OCI-LY1 (cell line): ENCODE data around the gene CREG2.

Experiments
- H2AFZ ChIP-seq: fragments of 200-600 bp; sonication (generic), shearing (Covaris generic); 2 replicates; pipeline ENCODE4 v1.6.0; 2014; ENCODE audit warnings: antibody characterized with exemption, mild to moderate bottlenecking, low read length
- H3F3A ChIP-seq: fragments of 200-600 bp; sonication (generic), shearing (Covaris generic); 2 replicates; pipeline ENCODE4 v1.6.0; 2014; ENCODE audit warnings: mild to moderate bottlenecking, antibody characterized with exemption, low read length, moderate library complexity; ENCODE audit not compliant: insufficient read depth
- H3K27ac ChIP-seq: fragments of 200-600 bp; sonication (generic); 2 replicates; pipeline ENCODE4 v1.5.1; 2014; ENCODE audit warnings: low read length, mixed run types, mild to moderate bottlenecking, low read depth; ENCODE audit not compliant: poor library complexity, severe bottlenecking
- H3K27me3 ChIP-seq: fragments of 200-600 bp; sonication (generic); 2 replicates; pipeline ENCODE4 v1.6.0; 2014; ENCODE audit warnings: antibody characterized with exemption, mild to moderate bottlenecking, low read length, moderate library complexity; ENCODE audit not compliant: insufficient read depth
- H3K36me3 ChIP-seq: fragments of 200-600 bp; sonication (generic); 2 replicates; pipeline ENCODE4 v1.6.1; 2014; ENCODE audit warnings: mild to moderate bottlenecking, antibody characterized with exemption, low read length, moderate library complexity, mixed read lengths; ENCODE audit not compliant: insufficient read depth
- H3K4me1 ChIP-seq: fragments of 200-600 bp; sonication (generic); 2 replicates; pipeline ENCODE4 v1.5.1; 2014; ENCODE audit warnings: mild to moderate bottlenecking, low read length, moderate library complexity; ENCODE audit not compliant: insufficient read depth, severe bottlenecking
- H3K4me2 ChIP-seq: fragments of 200-600 bp; sonication (generic), shearing (Covaris generic); 2 replicates; pipeline ENCODE4 v1.6.1; 2014; ENCODE audit warnings: low read length
- H3K4me3 ChIP-seq: fragments of 200-600 bp; sonication (generic); 2 replicates; pipeline ENCODE4 v1.5.1; 2014; ENCODE audit warnings: low read length, low read depth, mild to moderate bottlenecking, mixed read lengths; ENCODE audit not compliant: poor library complexity, severe bottlenecking
- H3K79me2 ChIP-seq: fragments of 200-600 bp; shearing (Covaris generic); 2 replicates; pipeline ENCODE4 v1.6.1; 2016; ENCODE audit warnings: mixed run types, low read length, mixed read lengths; ENCODE audit not compliant: insufficient read depth
- H3K9ac ChIP-seq: fragments of 200-600 bp; sonication (generic), shearing (Covaris generic); 2 replicates; pipeline ENCODE4 v1.6.1; 2014; ENCODE audit warnings: mild to moderate bottlenecking, low read length, mixed read lengths
- H3K9me2 ChIP-seq: fragments of 200-600 bp; sonication (generic), shearing (Covaris generic); 2 replicates; pipeline ENCODE4 v1.6.1; 2014; ENCODE audit warnings: low read depth, mild to moderate bottlenecking, low read length, mixed read lengths
- H3K9me3 ChIP-seq: fragments of 200-600 bp; shearing (Covaris generic); 2 replicates; pipeline ENCODE4 v1.6.1; 2014; ENCODE audit warnings: low read length, mixed read lengths
- H4K20me1 ChIP-seq: fragments of 200-600 bp; sonication (generic), shearing (Covaris generic); 2 replicates; pipeline ENCODE4 v1.6.0; 2016; ENCODE audit warnings: mild to moderate bottlenecking, low read length; ENCODE audit not compliant: insufficient read depth
- EZH2 ChIP-seq: fragments of 200-600 bp; sonication (generic), shearing (Covaris generic); IDR thresholded peaks from 2 replicates; pipeline ENCODE4 v1.8.0; 2017; ENCODE audit warnings: borderline replicate concordance, mixed run types, mild to moderate bottlenecking, antibody characterized with exemption, low read length, moderate library complexity, mixed read lengths
- TF ChIP-seq, protein P1 (sequence below): fragments of 200-600 bp; sonication (generic), shearing (Covaris generic); IDR thresholded peaks from 2 replicates; pipeline ENCODE4 v1.5.1; 2017; ENCODE audit warnings: mild to moderate bottlenecking, antibody characterized with exemption, low read length, moderate library complexity, mixed read lengths

CREG2 gene

DNA sequence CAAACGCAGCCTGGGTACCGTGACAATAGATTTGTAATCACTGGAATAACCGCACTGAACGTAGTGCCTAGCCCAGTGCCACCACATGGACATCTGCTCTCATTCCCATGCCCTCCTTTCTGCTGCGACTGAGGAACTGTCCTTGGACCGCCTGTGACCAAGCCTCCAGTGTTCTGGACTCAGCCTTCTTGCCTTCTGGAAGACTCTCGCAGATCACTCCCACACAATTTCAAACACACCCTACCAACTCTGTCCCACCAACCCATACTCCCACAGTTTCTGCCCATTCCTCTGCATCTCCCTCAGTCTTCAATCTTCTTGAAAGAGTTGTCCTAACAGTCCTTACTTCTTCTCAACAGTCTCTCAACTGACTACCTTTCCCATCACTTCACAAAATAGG lies 80.9 kb downstream of the CREG2 start:
- H3K27ac ChIP-seq: peak overlapping the region; percentile 74
- peaks cover 47% of the 10 kb centered on the region for H3K4me1 ChIP-seq
- H3K36me3 ChIP-seq: peaks cover 8% of the 10 kb centered on the region; the same call in 1 of the 2 replicates
- no peaks in the 10 kb centered on the region for H4K20me1 ChIP-seq
- no peaks in the 10 kb centered on the region for H3K9me3 ChIP-seq
- H3K9me2 ChIP-seq: no peaks in the 10 kb centered on the region
- H2AFZ ChIP-seq: no peak overlapping the region
- peak overlapping the region; percentile 75 for H3K4me3 ChIP-seq
- no peak for TF ChIP-seq EZH2
- TF ChIP-seq, protein P1, sequence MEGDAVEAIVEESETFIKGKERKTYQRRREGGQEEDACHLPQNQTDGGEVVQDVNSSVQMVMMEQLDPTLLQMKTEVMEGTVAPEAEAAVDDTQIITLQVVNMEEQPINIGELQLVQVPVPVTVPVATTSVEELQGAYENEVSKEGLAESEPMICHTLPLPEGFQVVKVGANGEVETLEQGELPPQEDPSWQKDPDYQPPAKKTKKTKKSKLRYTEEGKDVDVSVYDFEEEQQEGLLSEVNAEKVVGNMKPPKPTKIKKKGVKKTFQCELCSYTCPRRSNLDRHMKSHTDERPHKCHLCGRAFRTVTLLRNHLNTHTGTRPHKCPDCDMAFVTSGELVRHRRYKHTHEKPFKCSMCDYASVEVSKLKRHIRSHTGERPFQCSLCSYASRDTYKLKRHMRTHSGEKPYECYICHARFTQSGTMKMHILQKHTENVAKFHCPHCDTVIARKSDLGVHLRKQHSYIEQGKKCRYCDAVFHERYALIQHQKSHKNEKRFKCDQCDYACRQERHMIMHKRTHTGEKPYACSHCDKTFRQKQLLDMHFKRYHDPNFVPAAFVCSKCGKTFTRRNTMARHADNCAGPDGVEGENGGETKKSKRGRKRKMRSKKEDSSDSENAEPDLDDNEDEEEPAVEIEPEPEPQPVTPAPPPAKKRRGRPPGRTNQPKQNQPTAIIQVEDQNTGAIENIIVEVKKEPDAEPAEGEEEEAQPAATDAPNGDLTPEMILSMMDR: no peak
- no peaks in the 10 kb centered on the region for H3F3A ChIP-seq
- no peaks in the 10 kb centered on the region for H3K79me2 ChIP-seq
- H3K27me3 ChIP-seq: no peaks in the 10 kb centered on the region
- peak overlapping the region; percentile 68 for H3K4me2 ChIP-seq
- H3K9ac ChIP-seq: peak overlapping the region; percentile 51

DNA sequence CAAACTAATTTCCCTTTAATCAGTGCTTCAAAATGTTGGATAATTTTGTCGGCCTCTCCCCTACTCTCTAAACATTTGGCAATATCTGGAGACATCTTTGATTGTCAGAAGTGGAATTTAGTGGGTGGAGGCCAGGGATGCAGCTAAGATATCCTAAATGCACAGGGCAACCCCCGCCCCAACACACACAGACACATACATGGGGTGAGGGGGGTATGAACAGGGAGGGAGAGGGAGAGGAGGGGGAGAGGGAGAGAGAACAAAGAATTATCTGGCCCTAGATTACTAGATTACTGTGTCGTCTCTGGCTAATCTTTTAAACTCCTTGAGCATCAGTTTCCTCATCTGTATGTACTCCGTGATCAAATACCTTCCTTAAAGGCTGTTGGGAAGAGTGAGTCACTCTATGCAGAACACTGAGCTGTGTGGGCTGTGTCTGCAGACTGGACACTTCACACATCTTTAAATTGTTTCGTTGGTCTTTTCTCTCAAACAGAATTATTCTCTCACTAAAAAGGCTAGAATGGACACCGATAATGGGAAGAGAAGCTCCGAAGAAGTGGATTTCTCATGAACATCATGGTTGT lies 81.7 kb downstream of the CREG2 start:
- no peak overlapping the region for H2AFZ ChIP-seq
- H3K9ac ChIP-seq: no peak overlapping the region
- no peaks in the 10 kb centered on the region for H3K79me2 ChIP-seq
- no peaks in the 10 kb centered on the region for H3K27me3 ChIP-seq
- H3K4me2 ChIP-seq: peak overlapping the region; percentile 68
- TF ChIP-seq EZH2: no peak
- TF ChIP-seq, protein P1: no peak
- H3K36me3 ChIP-seq: peaks cover 8% of the 10 kb centered on the region; the same call in 1 of the 2 replicates
- H3K9me2 ChIP-seq: no peaks in the 10 kb centered on the region
- H3K4me1 ChIP-seq: peaks cover 39% of the 10 kb centered on the region
- peak overlapping the region; percentile 75 for H3K4me3 ChIP-seq
- H3K27ac ChIP-seq: no peak overlapping the region
- H3F3A ChIP-seq: no peaks in the 10 kb centered on the region
- no peaks in the 10 kb centered on the region for H4K20me1 ChIP-seq
- H3K9me3 ChIP-seq: no peaks in the 10 kb centered on the region

DNA sequence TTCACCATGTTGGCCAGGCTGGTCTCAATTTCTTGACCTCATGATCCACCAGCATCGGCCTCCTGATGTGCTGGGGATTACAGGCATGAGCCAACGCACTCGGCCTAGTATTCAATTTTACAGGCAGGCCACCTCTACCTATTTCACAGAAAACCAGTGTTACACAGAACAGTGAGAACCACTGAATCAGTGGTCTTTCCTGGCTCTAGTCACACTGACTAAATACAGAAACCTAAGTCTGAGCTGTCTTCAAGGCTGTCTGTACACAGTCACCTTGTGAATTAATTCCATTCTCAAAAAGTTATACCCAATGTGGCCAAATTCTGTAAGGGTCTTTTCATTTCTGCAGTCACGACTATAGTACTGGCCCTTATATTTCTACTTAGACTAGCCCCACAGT lies 82.3 kb downstream of the CREG2 start:
- peaks cover 8% of the 10 kb centered on the region; the same call in 1 of the 2 replicates for H3K36me3 ChIP-seq
- H3K27ac ChIP-seq: no peak overlapping the region
- H3K4me2 ChIP-seq: peak overlapping the region; percentile 68; the same call in 1 of the 2 replicates

More for the DNA sequence above, 82.3 kb downstream of the CREG2 start:
- Histone ChIP-seq H3K27me3 (no peaks in the 10 kb centered on the region), H3K79me2 (no peaks in the 10 kb centered on the region), H3K9ac (no peak overlapping the region), H3K4me1 (peaks cover 39% of the 10 kb centered on the region), H3K4me3 (no peak overlapping the region), H4K20me1 (no peaks in the 10 kb centered on the region), H2AFZ (no peak overlapping the region), H3K9me3 (no peaks in the 10 kb centered on the region), H3F3A (no peaks in the 10 kb centered on the region), H3K9me2 (no peaks in the 10 kb centered on the region)
- TF ChIP-seq, protein P1: no peak
- TF ChIP-seq EZH2: no peak
